GM10266 (cell line): ENCODE results near the gene HYAL2.
"Not testable (repeated sequence)": the region's sequence is repeated elsewhere in the genome, so short reads cannot be mapped to it uniquely, and the experiment has no call there.

Source experiments
- DNase-seq: peaks from one replicate; pipeline ENCODE4 v3.0.0; 2012; ENCODE audit errors: extremely low spot score
- CTCF ChIP-seq: IDR thresholded peaks from 2 replicates; pipeline ENCODE4 v1.5.1; 2012; ENCODE audit warnings: mild to moderate bottlenecking, low read depth; ENCODE audit not compliant: control insufficient read depth, insufficient read depth; ENCODE audit errors: missing control alignments

HYAL2 gene

DNA sequence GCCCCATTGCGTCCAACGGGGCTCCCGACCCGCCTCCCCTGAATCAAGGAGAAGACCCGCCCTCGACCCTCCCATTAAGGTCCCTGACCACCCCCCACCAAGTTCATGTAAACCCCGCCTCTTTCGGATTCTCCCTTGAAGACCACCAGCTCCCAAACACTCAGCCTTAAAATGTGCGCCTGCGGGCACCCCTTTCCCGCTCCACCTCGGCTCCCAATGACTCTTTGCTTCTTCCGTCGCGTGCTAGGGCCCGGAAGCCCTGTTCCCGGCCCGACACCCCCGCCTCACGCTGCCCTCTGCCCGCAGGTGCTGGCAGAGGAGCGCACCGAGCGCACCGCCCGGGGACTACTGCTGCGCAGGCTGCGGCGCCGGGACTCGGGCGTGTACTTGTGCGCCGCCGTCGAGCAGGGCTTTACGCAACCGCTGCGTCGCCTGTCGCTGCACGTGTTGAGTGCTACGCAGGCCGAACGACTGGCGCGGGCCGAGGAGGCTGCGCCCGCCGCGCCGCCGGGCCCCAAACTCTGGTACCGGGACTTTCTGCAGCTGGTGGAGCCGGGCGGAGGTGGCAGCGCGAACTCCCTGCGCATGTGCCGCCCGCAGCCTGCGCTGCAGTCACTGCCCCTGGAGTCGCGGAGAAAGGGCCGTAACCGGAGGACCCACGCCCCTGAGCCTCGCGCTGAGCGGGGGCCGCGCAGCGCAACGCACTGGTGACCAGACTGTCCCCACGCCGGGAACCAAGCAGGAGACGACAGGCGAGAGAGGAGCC is 46.4 kb downstream of the HYAL2 start:
- no peak for DNase-seq
- TF ChIP-seq CTCF, result no peak

DNA sequence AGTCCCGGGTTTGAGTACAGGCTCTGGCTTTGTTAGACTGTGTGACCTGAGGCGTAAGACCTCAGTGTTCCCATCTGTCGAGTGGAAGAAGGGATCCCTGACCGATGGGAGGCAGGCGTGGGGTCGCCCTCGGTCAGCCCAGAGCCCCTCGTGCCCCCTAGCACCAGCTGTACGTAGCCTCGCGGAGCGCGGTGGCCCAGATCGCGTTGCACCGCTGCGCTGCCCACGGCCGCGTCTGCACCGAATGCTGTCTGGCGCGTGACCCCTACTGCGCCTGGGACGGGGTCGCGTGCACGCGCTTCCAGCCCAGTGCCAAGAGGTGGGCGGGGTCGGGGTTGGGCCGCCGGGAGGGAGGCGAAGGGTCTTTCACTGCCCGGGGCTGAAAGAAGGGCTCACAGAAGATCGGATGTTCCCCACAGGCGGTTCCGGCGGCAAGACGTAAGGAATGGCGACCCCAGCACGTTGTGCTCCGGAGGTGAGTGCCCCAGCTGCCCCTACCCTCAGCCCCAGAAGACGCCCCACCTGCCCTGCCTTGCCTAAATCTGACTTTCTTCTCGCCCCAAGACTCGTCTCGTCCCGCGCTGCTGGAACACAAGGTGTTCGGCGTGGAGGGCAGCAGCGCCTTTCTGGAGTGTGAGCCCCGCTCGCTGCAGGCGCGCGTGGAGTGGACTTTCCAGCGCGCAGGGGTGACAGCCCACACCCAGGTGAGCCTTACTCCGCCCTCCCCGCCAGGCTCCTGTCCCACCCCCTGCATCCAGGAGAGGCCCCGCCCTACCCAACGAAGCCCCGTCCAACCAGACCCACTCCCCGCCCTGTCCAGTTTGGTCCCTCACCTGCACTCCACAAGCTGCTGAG is 47.2 kb downstream of the HYAL2 start:
- TF ChIP-seq CTCF, result no peak
- no peak for DNase-seq

DNA sequence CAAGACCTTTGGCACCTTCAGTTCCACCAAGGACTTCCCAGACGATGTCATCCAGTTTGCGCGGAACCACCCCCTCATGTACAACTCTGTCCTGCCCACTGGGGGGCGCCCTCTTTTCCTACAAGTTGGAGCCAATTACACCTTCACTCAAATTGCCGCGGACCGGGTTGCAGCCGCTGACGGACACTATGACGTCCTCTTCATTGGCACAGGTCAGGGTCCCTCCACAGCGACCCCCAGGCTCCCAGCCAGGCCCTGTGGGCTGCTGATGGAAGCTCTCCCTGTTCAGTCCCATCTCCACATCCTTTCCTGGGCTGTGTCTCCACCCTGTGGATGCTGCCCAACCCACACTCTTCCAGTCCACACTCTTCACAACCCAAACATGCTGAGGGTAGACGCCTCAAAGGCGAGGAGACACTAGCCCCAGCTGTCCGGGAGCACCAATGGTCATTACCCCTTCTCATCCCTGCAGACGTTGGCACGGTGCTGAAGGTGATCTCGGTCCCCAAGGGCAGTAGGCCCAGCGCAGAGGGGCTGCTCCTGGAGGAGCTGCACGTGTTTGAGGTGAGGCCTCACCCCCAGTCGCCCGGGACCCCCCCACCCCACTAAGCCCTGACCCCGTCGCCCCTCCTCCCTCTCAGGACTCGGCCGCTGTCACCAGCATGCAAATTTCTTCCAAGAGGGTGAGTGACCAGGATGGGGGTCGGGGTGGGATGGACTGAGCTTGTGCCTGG is 48.0 kb downstream of the HYAL2 start:
- peak; percentile 88 for DNase-seq

GRCh38 chr3:50273689-50274065 is 48.9 kb downstream of the HYAL2 start:
- DNase-seq, result no peak
- no peak for TF ChIP-seq CTCF

More for the DNA sequence above, 48.0 kb downstream of the HYAL2 start:
- peak; percentile 72 for TF ChIP-seq CTCF

- peak; percentile 98 for TF ChIP-seq CTCF
- DNase-seq, result peak; percentile 99
Measured at GRCh38 chr3:50272911-50273688, 49.4 kb downstream of the HYAL2 start.

GRCh38 chr3:50272538-50272910 is 50.0 kb downstream of the HYAL2 start:
- DNase-seq, result not testable (repeated sequence)
